Colonic mucosa (tissue), 4 donors: ENCODE measurements around the gene TSR2. TPM values are rescaled to one million over a fixed set of nuclear protein-coding genes. Genes with fewer than 3 reads are reported as not detected.

Experiments
- DNase-seq: peaks from one replicate; pipeline ENCODE4 v3.0.0-alpha.2; 2020
- H3K27ac ChIP-seq: fragments of 200-600 bp; one replicate; pipeline ENCODE4 v1.8.0; 2021
- H3K27me3 ChIP-seq: fragments of 200-600 bp; one replicate; pipeline ENCODE4 v1.8.0; 2021
- H3K36me3 ChIP-seq: fragments of 200-600 bp; one replicate; pipeline ENCODE4 v1.8.0; 2021
- H3K4me1 ChIP-seq: fragments of 200-600 bp; one replicate; pipeline ENCODE4 v1.8.0; 2021; ENCODE audit warnings: mild to moderate bottlenecking
- H3K4me3 ChIP-seq: fragments of 200-600 bp; one replicate; pipeline ENCODE4 v1.8.0; 2021
- H3K9ac ChIP-seq, 2 donors: one replicate each; pipeline ENCODE4 v1.7.0; 2013; ENCODE audit warnings: control low read depth in 2 of 2, low read depth in 2 of 2, low read length in 2 of 2
- H3K9me3 ChIP-seq: fragments of 200-600 bp; one replicate; pipeline ENCODE4 v1.8.0; 2021
- CTCF ChIP-seq: fragments of 200-600 bp; IDR thresholded peaks from one replicate; pipeline ENCODE4 v1.8.0; 2022; ENCODE audit warnings: antibody characterized with exemption, mild to moderate bottlenecking
- intact Hi-C: fragments of 100-400 bp; cut with DNase I; formaldehyde crosslinking; loops from one replicate; pipeline ENCODE4 v1.14.1; 2022
- total RNA-seq, 2 donors: library from RNA; stranded (reverse); fragmentation: NEBNext Ultra II Directional in 1 of 2; extraction: Animal tissue kit (Norgen Biotek cat#: 25700) in 1 of 2; gene quantifications; one replicate each; pipeline ENCODE4 v1.2.1, GENCODE V29; 2021
- donor health status: healthy.
- donor health status: DM: no; HTN: no; CAD: no.
- donor health status: DM: no; HTN: no; CAD: no.

TSR2 gene
- total RNA-seq, 2 donors from 2014 or later = 32.9 to 44.5 TPM

- no peaks in the 10 kb centered on the region for H3K4me1 ChIP-seq
- intact Hi-C loops = no loop called here
- no peak for TF ChIP-seq CTCF
- no peak overlapping the region for H3K27ac ChIP-seq
- no peaks in the 10 kb centered on the region for H3K9me3 ChIP-seq
- no peaks in the 10 kb centered on the region for H3K27me3 ChIP-seq
- no peak overlapping the region for H3K4me3 ChIP-seq
- DNase-seq = no peak
- no peaks in the 10 kb centered on the region for H3K36me3 ChIP-seq
- no peak overlapping the region for H3K9ac ChIP-seq
These were observed 12.3 kb upstream of the TSR2 start for GRCh38 chrX:54427837-54428424.

- Histone ChIP-seq H3K27ac (no peak overlapping the region), H3K36me3 (no peaks in the 10 kb centered on the region), H3K4me1 (no peaks in the 10 kb centered on the region), H3K9me3 (no peaks in the 10 kb centered on the region), H3K27me3 (no peaks in the 10 kb centered on the region), H3K9ac (no peak overlapping the region), H3K4me3 (no peak overlapping the region)
- no peak for DNase-seq
- intact Hi-C loops = no loop called here
- TF ChIP-seq CTCF = no peak
These were observed 9.7 kb upstream of the TSR2 start for GRCh38 chrX:54430519-54430918.

- H3K27me3 ChIP-seq = no peaks in the 10 kb centered on the region
- no peak overlapping the region for H3K4me3 ChIP-seq
- no peak overlapping the region for H3K9ac ChIP-seq
- no peak overlapping the region for H3K27ac ChIP-seq
- H3K4me1 ChIP-seq = no peaks in the 10 kb centered on the region
- no peaks in the 10 kb centered on the region for H3K9me3 ChIP-seq
- H3K36me3 ChIP-seq = no peaks in the 10 kb centered on the region
- DNase-seq = no peak
- TF ChIP-seq CTCF = no peak
- intact Hi-C loops = no loop called here
These were observed 5.1 kb upstream of the TSR2 start for GRCh38 chrX:54435121-54435520.

GRCh38 chrX:54442790-54443189 lies 2.6 kb downstream of the TSR2 start:
- intact Hi-C loops = no loop called here
- TF ChIP-seq CTCF = no peak

GRCh38 chrX:54444752-54445151 lies 4.5 kb downstream of the TSR2 start:
- Histone ChIP-seq H3K36me3 (no peaks in the 10 kb centered on the region), H3K4me3 (no peak overlapping the region), H3K9me3 (no peaks in the 10 kb centered on the region), H3K27me3 (no peaks in the 10 kb centered on the region), H3K27ac (no peak overlapping the region), H3K4me1 (no peaks in the 10 kb centered on the region), H3K9ac (no peak overlapping the region)
- intact Hi-C loops = no loop called here
- no peak for TF ChIP-seq CTCF
- DNase-seq = no peak

More at GRCh38 chrX:54442790-54443189, 2.6 kb downstream of the TSR2 start:
- DNase-seq = no peak
- no peaks in the 10 kb centered on the region for H3K27me3 ChIP-seq
- no peak overlapping the region for H3K4me3 ChIP-seq
- H3K9ac ChIP-seq = no peak overlapping the region
- no peak overlapping the region for H3K27ac ChIP-seq
- H3K36me3 ChIP-seq = no peaks in the 10 kb centered on the region
- H3K9me3 ChIP-seq = no peaks in the 10 kb centered on the region
- no peaks in the 10 kb centered on the region for H3K4me1 ChIP-seq
